ENCODE measurements around the gene ARHGAP18.

GRCh38 chr6:129711271-129711631, 1.3 kb upstream of the ARHGAP18 start:
- TF ChIP-seq CTCF (IDR thresholded peaks at IDR 0.05): no peak
- no peak for TF ChIP-seq POLR2AphosphoS5 (IDR thresholded peaks at IDR 0.05)
- no peak for TF ChIP-seq EP300 (IDR thresholded peaks at IDR 0.05)
